Stimulated activated CD8-positive, alpha-beta memory T cell treated with anti-CD3 and anti-CD28 coated beads, Interleukin-4, amount 100 ng/mL, for 1 hour (primary cell): ENCODE results near the gene DHRS3.

ENCODE experiments used
- DNase-seq, 2 donors: peaks; one replicate each; pipeline ENCODE4 v3.0.0-alpha.2; 2020; ENCODE audit warnings: low read depth in 2 of 2, low spot score in 1 of 2

Gene DHRS3

DNA sequence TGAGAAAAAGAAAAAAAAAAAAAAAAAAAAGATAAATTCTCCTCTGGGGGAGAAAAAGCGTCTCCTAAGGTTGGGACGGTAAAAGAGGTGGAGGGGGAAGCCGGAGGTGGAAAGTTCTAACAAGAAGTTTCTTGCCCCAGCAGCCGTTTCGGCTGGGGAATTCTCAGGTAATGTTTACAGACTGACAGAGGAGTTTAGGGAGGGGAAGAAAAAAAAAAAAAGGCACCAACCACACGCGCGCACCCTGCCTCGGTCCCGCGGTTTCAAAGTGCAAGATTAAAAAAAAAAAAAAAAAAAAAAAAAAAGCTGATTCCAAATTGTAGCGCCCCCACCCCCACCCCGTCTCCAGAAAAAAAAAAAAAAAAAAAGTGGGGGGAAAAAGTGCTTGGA, 504 bp downstream of the DHRS3 start:
- DNase-seq: peak in 1 of 2 donors; percentile 25

DNA sequence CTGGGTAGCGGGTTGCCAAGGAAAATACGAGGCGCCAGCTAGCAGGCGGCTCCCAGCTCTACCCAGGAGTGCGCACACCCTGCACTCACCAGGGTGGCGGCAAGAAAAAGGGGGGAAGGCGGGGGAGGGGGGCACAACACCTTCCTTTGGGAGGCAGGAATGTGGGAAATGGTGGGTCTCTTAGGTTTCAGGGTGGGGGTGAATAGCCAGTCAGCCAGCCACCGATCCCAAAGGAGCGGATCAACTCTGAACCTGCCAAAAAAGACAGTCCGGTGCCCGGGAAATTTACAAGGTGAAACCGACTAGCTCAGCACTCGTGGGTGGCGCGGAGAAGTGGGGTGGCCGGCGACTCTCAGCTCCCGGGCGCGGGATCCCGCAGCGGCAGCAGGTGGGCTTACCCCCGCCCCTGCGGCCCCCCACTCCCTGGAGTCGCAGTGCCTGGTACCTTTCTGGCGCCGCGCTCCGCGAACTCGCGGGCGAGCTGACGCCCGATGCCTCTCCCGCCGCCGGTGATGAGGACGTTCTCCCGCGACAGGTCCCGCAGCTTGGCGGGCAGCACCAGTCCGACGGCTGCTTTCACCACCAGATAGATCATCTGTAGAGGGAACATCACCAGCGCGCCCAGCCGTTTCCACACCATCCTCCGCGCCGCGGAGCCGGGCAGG, 1.2 kb downstream of the DHRS3 start:
- DNase-seq: no peak

DNA sequence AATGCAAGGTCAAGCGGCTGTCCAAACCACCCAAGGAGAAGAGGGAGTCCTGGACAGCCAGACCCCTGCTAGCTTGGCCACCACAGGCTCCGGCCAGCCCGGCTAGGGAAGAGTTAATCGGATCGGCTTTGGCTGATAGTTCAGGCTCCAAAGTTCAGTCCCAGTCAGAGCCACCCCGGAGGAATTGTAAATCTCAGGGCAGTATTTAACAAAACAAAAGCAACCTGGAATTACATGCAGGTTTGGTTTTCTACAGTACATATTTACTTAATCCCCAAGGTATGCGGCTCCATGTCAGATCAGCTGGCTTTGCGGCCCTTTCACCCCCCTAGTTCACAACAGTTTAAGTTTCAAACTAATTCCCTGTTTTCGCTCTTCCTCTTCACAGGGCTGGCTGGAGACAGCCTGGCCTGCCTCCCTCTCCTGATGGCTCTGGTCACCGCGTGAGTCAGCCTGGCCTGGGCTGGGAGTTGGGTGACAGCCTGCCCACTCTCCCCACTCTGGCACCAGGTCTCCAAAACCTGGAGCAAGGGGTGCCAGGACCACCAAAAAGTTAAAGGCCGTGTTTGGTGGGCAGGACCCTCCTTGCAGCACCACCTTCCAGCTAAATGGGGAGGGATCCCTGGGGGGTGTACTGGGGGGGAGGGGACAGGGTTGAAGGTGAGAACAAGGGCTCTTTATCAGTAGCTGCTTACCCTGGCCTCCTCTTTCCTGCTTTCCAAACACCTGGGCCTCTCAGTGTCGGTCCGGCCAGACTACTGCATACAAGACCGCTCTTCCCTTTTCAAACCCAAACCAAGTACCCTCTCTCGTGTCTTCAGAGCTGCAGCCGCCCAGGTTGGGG, 1.9 kb downstream of the DHRS3 start:
- no peak for DNase-seq

DNA sequence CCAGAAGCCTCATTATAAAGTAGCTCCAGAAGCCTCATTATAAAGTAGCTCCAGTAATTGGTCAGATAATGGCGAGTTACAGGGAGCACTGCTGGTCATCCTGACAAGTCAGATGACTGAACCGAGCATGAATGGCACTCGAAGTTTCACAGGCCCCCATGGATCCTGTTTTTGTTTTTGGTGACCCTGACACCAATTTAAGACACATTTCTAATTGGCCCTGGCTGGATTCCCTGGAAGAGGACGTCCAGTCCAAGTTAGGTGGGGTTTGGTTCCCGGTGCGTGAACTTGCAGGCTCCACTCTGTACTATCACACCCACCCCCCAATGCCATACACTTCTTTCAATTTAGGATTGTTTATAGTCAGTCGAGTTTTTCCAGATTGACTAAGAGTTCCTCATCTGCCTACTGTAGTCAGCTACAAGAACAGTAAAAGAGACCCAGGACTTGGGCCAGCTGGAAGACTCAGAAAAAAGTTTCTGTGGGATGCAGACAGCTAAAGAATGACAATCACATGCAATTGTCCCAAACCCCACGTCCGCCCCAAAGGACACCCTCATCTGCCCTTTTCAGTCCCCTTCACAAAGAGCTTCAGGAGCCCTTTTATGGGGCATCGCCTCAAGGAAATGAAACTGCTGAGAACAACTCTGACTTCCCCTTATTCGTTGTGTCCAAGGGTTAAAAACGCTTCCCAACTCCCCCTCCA, 2.7 kb downstream of the DHRS3 start:
- DNase-seq: no peak

DNA sequence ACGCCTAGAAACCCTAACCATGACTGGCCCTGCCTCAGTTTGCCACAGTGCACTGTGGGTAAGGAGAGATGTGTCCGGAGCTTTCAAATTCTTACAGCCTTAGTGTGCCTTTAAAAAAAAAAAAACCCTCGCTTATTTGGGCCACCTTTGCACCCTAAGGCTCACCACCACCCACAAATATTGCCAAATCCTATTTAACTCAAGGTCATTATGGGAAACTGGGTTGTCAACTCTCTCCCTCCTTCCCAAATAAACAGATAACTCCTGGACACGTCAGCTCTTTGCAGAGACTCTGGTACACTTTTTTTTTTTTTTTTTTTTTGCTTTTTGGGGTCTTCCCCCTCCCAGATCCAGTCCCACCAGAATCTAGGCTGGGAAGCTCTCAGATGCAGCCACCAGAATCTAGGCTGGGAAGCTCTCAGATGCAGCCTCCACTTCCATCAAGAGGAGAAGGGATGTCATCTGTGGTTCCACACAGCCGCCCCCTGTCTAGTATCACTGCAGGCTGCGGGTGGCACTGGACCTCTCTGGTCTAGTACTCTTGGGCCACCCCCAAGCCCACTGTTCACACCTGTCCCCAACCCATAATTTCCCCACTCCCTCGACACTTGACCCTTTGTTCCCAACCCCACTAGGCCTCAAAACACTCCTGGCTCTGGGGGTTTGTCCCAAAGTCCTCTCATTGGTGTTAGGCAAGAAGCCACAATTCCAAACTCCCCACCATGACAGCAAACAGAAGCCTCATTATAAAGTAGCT, 3.4 kb downstream of the DHRS3 start:
- no peak for DNase-seq

DNA sequence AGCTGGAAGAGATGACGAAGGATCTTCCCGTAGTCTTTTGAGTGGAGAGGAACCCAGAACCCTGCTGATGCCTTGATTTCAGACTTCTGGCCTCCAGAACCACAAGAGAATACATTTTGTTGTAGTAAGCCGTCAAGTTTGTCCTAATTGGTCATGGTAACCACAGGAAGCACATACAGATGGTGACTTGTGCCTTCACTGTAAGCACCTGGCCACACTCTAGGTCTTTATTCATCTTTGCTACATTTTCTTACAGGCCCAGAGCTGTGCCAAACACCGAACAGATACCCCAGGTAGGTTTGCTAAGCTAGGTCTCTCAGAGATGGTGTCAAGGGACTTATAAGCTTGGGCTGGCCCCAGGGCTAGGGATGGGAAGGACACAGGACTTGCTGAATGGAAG, 4.8 kb downstream of the DHRS3 start:
- DNase-seq: no peak

DNA sequence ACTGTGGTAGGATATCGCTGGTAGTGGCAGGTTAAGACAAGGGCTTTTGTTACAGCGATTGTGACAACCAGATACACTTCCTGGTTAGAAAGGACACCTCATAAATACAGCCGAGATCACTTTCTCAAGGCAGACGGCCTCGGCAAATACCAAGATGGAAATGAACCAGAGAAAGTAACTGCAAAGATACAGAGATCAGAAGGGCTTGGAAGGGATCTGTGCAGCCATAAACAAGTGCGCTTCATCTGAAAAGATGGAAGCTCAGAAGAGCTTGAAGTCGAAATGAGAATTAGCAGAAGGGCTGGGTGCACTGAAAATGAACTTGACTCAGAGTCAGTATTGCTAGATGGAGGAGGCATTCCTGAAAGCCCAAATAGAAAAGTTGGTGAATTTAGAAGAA, 7.1 kb downstream of the DHRS3 start:
- DNase-seq: no peak

DNA sequence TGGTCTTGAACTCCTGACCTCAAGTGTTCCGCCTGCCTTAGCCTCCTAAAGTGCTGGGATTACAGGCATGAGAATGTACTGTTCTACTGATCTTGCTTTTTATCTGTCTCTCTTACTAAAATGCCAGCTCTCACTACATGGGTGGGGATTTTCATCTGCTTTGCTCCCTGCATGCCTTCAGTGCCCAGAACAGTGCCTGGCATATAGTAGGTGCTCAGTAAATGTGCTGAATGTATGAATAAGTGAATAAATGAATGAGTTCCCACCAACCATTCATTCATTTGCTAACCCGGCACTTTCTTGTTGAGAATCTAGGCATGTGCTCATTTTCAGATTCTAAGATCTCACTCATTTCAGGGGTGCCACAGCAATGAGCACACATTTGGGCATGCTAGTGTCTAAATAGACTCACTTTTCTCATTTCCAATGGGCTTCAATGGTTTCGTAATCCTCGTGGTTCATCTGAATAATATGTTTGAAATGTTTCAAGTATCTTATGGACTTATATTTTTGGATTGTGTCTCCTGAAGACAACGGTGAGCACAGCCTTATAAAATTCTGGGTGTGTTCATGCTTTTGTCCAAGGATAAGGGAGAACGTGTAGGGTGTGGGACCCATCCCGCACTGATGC, 7.6 kb downstream of the DHRS3 start:
- DNase-seq: no peak

DNA sequence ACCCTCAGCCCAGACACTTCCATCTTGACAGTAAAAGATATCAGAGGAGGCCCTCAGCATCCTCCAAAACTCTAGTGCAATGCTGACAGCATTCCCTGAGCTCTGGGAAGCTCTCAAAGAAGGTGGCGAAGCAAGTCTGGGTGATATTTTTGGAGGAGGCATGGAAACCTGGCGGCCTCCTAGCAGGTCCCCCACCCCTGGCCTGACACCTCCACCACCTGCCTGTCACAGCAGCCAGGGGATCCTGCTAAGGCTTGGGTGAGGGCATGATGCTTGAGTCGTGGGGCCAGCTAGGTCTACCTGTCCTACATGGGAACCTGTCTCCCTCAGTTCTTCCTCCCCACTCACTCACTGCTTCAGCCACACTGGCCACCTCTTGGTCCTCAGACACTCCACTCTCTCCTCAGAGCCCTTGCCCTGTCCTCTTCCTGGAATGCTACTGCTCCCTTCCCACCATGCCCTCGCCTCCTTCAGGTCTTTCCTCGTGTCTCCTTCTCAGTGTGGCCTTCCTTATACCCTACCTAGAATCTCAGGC, 8.5 kb downstream of the DHRS3 start:
- DNase-seq: no peak

DNA sequence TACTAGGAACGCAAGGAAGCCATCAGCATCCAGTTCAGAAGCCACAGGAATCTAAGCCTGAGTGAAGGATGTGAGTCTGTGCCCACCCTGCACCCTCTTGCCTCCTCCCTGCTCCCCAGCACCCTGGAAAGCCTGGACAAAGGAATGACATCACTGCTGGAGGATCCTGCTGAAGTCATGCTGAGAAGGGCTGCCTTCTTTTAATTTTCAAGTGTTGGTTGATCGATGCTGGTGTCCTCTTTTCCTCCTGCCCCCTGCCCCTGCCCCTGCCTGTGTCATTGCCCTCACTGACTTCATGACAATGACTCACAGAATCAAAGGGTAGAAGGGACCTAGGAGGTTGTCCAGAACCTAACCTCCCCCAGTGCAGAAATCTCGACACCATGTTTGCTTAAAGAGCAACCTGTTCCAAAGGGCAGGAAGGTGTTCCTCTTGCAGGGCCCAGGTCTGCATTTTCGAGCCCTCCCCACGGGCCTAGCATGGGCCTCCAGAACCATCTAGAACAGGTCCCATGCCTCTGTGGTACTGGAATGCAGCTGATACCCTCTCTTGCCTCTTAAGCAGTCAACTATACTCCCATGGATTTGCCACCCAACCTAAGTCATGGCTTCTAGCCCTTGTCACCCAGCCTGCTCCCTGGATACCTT, 9.6 kb downstream of the DHRS3 start:
- no peak for DNase-seq

DNA sequence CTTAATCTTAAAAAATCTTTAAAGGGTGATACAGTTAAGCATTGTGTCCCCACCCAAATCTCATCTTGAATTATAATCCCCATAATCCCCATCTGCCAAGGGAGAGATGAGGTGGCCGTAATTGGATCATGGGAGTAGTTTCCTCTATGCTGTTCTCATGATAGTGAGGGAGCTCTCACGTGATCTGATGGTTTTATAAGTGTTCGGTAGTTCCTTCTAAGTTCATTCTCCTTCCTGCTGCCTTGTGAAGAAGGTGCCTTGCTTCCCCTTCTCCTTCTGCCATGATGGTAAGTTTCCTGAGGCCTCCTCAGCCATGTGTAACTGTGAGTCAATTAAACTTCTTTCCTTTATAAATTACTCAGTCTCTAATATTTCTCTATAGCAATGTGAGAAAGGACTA, 10.7 kb downstream of the DHRS3 start:
- DNase-seq: no peak

DNA sequence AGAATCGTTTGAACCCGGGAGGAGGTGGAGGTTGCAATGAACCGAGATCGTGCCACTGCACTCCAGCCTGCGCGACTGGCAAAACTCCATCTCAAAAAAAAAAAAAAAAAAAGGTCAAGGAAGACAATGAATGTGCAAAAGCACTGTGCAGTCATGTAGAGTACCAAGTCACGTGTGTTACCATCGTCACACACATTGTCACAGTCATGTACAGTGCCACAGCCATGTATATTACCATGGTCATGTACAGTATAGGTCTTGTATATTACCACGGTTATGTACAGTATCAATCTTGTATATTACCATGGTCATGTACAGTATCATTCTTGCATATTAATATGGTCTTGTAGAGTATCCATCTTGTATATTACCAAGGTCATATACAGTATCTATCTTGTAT, 13.0 kb downstream of the DHRS3 start:
- DNase-seq: no peak

DNA sequence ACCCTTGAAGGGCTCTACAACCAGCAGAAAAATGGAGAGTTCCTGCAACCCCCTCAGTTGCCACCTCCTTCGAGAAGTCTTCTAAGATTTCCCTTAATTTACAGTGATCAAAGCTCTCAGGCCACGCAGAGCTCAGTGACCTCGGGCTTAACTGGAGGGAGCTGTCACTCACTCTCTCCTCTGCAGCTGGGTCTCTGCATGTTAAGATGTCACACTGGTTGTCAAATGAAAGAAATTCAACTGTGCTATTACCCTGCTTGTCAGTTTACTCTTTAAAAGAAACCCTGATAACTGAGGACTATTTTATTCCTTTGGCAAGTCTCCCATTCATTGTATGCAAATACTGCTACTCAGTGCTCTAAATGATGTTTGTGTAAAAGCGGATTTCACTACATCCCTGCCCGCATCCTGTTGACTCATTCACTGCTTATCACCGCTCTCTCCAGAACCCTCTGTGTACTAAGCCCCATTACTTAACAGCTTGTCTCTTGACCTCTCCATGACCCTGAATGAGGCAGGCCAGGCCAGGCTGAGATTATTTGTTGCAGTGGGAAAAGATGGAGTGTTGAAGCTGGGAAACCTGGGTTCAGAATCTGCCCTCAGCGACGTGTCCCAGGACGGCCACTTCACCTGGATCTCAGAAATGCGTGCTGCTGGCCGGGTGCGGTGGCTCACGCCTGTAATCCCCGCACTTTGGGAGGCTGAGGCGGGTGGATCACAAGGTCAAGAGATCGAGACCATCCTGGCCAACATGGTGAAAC, 13.7 kb downstream of the DHRS3 start:
- DNase-seq: peak in 1 of 2 donors; percentile 28

DNA sequence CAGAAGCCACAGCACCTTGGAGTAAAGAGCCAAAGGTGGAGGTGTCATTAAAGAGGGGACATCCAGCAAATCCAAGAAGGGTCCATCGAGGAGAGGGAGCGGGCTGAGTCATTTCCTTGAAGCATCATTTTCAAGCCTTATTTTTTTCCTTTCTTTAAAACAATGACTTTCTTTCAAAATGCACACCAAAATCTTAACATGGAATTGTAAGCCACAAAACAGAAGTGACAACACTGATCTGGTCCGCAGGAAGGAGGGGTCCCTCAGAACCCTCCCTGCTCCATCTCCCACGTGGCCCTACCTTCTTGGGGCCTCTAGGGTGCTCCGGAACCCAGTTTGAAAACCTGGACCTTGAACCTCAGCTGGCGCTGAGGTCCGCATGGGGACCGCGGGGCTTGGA, 14.8 kb downstream of the DHRS3 start:
- no peak for DNase-seq

DNA sequence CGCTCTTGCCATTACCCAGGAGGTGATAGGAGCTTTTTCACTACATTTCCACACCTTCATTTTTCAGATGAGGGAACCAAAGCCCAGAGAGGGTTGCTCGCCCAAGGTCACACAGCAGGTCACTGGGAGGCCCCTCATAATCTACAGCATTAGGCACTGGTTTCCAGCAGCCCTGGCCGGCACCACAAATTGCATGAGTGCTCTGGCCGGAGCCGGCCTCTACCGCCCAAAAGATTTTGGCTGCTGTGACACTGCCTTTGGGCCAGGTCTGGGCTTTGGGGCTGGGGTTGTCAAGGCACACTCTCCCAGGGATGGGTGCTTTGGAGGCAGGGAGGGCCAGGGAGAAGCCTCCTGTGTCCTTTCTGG, 15.4 kb downstream of the DHRS3 start:
- no peak for DNase-seq

DNA sequence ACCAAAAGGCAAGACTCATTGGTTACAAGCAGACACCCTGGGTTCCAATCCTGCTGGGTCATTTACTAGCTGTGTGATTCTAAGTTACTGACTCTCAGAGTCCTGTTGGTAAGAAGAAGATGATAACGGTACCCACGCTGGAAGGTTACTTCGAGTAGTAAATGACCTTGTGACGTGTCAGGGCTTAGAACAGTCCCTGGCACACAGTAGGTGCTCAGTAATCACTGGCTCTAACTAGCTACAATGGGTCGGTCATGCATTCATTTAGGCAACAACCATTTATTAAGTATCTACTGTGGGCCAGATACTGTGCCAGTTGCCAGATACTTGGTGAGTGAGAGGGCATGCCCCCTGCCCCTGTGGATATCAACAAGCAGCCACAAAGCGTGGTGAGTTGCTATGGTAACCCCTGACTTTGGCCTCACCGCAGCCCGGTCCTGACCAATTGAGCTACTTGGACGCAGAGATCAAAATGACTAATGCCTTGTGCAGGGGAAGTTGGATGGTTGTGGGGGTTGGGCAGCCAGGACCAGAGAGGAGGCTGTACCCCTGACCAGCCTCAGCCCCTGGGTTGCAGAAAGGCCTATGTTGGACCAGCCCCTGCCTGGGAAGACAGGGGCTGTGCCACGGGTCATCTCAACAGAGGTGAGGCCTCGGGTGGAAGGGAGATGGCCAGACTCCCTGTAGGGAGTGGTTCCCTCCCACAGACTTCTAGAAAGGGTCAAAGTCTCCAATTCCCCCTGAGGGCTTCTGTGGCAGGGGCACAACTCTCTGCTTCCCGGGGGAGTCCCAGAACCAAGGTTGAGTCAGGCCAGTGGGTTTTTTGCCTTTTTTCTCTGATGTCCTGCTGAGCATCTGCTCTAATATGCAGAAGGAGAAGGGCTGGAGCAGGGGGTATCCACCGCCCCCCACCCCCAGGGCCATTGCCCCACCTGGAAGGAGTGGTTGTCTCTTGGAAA, 16.0 kb downstream of the DHRS3 start:
- no peak for DNase-seq

DNA sequence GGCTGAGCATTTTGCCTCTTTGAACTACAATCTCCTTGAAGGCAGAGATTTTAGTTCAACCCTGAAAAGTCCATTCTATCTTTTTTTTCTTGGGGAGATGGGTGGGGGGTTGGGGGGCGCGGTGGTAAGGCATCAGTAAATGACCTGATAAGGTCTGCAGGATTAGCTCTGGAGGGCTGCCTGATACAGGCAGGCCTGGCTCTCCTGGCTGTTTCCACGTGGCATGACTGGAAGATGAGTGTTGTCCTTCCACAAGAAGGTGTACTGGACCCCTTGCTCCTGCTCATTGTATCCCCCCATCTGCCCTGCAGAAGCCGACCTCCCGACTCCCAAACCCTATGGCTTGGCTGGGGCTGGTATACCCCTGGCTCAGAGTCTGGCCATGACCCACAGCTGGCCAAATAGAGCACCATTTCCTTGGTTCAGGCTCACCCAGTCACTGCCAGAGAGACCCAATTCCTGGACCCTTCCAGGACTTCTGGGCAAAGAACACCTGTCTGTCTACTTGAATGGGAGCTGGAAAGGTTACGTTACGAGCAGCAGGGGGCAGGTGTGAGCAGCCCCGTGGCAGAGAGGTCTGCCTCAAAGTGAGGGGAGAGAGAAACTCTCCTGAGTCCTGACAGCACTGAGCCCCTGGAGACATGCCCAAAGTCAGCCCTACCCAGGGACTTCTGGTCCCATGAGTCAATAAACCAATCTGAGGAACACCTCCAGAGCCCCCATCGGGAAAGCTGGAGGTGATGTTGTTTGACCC, 17.0 kb downstream of the DHRS3 start:
- DNase-seq: peak in 1 of 2 donors; percentile 43

DNA sequence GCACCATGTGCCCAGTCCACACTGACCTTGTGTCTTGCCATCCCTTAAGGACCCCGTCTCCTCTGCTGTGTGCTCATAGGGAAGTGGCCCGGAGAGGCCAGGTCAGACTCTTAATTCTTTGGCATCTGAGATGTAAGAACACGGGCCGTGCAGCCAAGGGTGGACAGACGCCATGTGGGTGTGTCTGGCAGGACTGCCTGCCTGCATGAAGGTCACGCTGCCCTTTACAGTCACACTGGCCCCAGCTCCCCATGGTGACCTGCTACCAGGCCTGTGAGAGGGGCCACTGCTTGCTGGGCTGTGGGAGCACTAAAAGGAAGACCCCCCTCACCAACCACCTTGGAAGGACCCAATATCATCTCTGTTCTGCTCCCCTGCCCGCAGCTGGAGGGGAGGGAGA, 17.7 kb downstream of the DHRS3 start:
- no peak for DNase-seq
